ENCODE measurements around the gene PELI2. TPM values are rescaled to one million over a fixed set of nuclear protein-coding genes. Genes with fewer than 3 reads are reported as not detected.

PELI2 gene
- total and polyA plus RNA-seq, 2 experiments from 2014 or later: 8.0 to 24.5 TPM

GRCh38 chr14:56121816-56122215 lies 3.6 kb downstream of the PELI2 start:
- Histone ChIP-seq H3K79me2 (replicated peaks; ENCODE audit: insufficient read depth) (peaks cover 74% of the 10 kb centered on the region), H3K4me1 (ENCODE audit: insufficient read depth) (peaks cover 40% of the 10 kb centered on the region)
- TF ChIP-seq JUNB (IDR thresholded peaks at IDR 0.05; ENCODE audit: unreplicated experiment) (no peak), EZH2 (IDR thresholded peaks at IDR 0.05; ENCODE audit: low read depth, unreplicated experiment) (no peak), ZNF331 (CRISPR knock-in tag; IDR thresholded peaks at IDR 0.05; ENCODE audit: low read depth) (no peak), CREB1 (CRISPR knock-in tag; IDR thresholded peaks at IDR 0.05; ENCODE audit: low read depth) (no peak), CTCF (conservative IDR thresholded peaks at IDR 0.05; ENCODE audit: low read depth in 2 of 2) (no peak), NANOG (IDR thresholded peaks at IDR 0.05; ENCODE audit: borderline replicate concordance) (no peak), ZNF114 (CRISPR knock-in tag; IDR thresholded peaks at IDR 0.05) (no peak), REST (IDR thresholded peaks at IDR 0.05; ENCODE audit: unreplicated experiment) (no peak), ZNF462 (CRISPR knock-in tag; IDR thresholded peaks at IDR 0.05) (no peak), EZH2phosphoT487 (IDR thresholded peaks at IDR 0.05; ENCODE audit: unreplicated experiment) (no peak), POLR2AphosphoS5 (IDR thresholded peaks at IDR 0.05; ENCODE audit: low read depth) (no peak), STAT1 (IDR thresholded peaks at IDR 0.05; ENCODE audit: unreplicated experiment) (no peak)
- TF ChIP-seq, protein P1, sequence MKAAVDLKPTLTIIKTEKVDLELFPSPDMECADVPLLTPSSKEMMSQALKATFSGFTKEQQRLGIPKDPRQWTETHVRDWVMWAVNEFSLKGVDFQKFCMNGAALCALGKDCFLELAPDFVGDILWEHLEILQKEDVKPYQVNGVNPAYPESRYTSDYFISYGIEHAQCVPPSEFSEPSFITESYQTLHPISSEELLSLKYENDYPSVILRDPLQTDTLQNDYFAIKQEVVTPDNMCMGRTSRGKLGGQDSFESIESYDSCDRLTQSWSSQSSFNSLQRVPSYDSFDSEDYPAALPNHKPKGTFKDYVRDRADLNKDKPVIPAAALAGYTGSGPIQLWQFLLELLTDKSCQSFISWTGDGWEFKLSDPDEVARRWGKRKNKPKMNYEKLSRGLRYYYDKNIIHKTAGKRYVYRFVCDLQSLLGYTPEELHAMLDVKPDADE (IDR thresholded peaks at IDR 0.05): no peak

More at GRCh38 chr14:56121816-56122215, 3.6 kb downstream of the PELI2 start:
- no peak overlapping the region for H3K4me2 ChIP-seq
- H3K27ac ChIP-seq (ENCODE audit: low read depth): no peak overlapping the region
- no peaks in the 10 kb centered on the region for H3K9me3 Mint-ChIP-seq
- no peak overlapping the region for H3K4me3 Mint-ChIP-seq
- no peaks in the 10 kb centered on the region for H3K9me2 ChIP-seq (ENCODE audit: insufficient read depth)
- H3K27me3 ChIP-seq (ENCODE audit: insufficient read depth): peaks cover 23% of the 10 kb centered on the region
- ATAC-seq (no peak), DNase-seq (ENCODE audit: low spot score) (no peak)
- H3K36me3 Mint-ChIP-seq (ENCODE audit: low read depth): no peaks in the 10 kb centered on the region
- H3F3A ChIP-seq (replicated peaks; ENCODE audit: low read depth): no peaks in the 10 kb centered on the region
- H3K27me3 Mint-ChIP-seq (ENCODE audit: insufficient read depth, low read depth, poor library complexity): peaks cover 14% of the 10 kb centered on the region
- H2AFZ ChIP-seq: no peak overlapping the region
- H3K4me3 ChIP-seq: no peak overlapping the region
- H4K20me1 ChIP-seq (replicated peaks; ENCODE audit: insufficient read depth): peaks cover 33% of the 10 kb centered on the region
- H3K4me1 Mint-ChIP-seq: peaks cover 39% of the 10 kb centered on the region
- no peaks in the 10 kb centered on the region for H3K36me3 ChIP-seq (ENCODE audit: insufficient read depth)
- no peak overlapping the region for H3K27ac Mint-ChIP-seq

All from GM23338 (cell line).